Skeletal muscle cell (primary cell): Measurements from ENCODE around the gene LOC128125822.

Experiments
- DNase-seq: peaks from one replicate; pipeline ENCODE4 v3.0.0-alpha.2; 2010; ENCODE audit warnings: low read depth
- H3K4me3 ChIP-seq: 2 replicates; pipeline ENCODE4 v1.5.1; 2011; ENCODE audit warnings: low read depth, mild to moderate bottlenecking, control low read depth, low read length, moderate library complexity

LOC128125822 gene

GRCh38 chr6:63553208-63553607, 19.1 kb upstream of the LOC128125822 start:
- H3K4me3 ChIP-seq = no peak overlapping the region
- DNase-seq = no peak

- no peak for DNase-seq
- no peak overlapping the region for H3K4me3 ChIP-seq
Observed at GRCh38 chr6:63553900-63554299, 18.4 kb upstream of the LOC128125822 start.

DNA sequence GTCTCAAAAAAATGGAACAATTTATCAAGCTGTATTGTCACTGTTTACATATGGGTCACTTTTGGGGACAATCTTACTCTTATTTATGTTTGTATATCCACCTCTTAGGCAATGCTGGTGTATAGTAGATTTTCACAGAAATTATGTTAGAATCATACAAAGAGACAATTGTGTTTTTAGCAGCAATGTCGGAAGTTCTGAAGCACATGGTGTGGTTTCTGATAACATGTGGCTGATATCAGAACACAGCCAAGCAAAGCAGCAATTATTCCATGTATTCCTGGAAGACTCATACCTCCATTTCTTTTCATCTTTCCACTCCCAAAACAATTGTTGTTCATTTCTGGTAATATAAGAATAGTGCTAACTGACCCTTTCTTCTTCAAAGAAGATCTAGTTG, 17.5 kb upstream of the LOC128125822 start:
- no peak overlapping the region for H3K4me3 ChIP-seq
- DNase-seq = no peak

DNA sequence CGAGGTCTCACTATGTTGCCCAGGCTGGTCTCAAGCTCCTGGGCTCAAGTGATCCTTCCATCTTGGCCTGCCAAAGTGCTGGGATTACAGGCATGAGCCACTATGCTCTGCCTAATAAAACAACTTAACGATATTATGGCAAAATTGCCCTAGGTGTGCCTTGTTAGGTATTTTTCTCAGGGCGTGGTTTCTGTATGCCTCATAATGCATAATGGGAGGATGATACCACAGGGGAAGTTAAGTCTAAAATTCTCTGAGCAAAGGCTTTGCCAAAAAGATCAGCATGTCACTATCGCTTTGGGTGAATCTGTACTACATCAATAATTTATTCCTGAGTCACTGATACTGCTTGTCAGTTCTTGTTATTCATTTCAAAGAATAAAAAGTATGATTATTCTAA, 15.9 kb upstream of the LOC128125822 start:
- H3K4me3 ChIP-seq = no peak overlapping the region
- no peak for DNase-seq

GRCh38 chr6:63558278-63558677, 14.0 kb upstream of the LOC128125822 start:
- H3K4me3 ChIP-seq = no peak overlapping the region
- no peak for DNase-seq

DNA sequence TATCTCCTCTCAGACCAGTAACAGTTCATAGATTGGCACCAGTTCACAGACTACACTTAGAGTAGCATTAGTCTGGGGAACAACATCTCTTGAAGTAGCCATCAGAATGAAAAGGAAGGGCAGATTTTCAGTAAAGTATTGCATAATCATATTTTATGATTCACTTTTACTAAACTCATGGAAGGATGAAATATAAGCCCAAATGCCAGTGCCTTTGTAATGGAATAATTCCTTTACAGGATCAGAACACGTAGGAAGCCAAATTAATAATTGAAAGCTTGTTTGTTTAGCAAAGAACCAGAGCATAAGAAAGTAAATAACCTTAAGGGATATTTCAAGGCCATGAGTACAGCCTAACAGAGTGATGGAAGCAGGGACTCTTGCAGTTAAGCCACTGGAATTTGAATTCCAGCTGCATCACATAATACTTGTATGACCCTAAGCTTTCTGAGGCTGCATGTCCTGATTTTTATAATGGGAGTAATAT, 11.4 kb upstream of the LOC128125822 start:
- no peak overlapping the region for H3K4me3 ChIP-seq
- no peak for DNase-seq

DNA sequence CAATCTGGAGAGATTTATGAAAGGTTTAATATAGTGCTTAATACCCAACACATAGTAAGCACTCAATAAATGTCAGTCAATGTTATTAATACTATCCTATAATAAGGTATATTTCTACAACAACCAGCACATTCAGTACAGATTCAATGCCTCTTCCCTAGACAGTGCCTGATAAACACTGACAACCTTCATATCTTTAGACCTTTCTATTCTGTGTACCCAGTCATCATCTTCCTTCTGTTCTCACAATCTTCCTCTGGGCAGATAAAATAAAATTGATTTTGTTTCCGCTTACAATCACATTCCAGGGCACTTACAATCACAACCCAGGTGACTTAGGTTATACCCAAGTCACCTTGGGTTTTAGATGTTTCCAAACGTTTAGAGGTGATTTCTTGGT, 11.0 kb upstream of the LOC128125822 start:
- DNase-seq = no peak
- no peak overlapping the region for H3K4me3 ChIP-seq

GRCh38 chr6:63563235-63563634, 9.0 kb upstream of the LOC128125822 start:
- DNase-seq = no peak
- no peak overlapping the region for H3K4me3 ChIP-seq

DNA sequence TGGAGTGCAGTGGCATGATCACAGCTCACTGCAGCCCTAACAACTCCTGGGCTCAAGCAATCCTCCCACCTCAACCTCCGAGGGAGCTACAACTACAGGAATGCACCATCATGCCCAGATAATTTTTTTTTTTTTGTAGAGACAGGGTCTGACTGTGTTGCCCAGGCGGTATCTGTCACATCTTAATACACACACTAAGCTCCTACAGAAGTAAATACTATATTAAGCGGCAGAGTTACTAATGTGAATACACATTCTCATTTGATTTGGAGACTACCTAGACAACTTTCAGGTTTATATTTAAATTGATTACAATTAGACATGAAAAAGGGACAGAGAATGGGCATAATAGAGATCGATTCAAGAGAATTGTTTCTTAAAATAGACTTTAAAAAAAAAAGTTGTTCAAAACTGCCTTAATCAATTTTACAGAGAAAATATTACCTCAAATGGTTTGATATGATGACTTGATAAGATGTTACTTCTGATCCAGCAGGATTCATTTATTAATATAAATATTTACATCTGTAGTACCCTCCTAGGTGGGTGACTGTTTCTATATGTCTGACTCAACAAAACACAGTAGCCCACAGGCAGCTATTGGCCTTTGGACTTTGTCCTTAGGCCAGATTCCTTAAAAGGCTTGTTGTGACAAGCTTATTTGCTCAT, 7.1 kb upstream of the LOC128125822 start:
- H3K4me3 ChIP-seq = no peak overlapping the region
- no peak for DNase-seq

- DNase-seq = no peak
- no peak overlapping the region for H3K4me3 ChIP-seq
Observed at GRCh38 chr6:63565727-63566596, 6.3 kb upstream of the LOC128125822 start.

DNA sequence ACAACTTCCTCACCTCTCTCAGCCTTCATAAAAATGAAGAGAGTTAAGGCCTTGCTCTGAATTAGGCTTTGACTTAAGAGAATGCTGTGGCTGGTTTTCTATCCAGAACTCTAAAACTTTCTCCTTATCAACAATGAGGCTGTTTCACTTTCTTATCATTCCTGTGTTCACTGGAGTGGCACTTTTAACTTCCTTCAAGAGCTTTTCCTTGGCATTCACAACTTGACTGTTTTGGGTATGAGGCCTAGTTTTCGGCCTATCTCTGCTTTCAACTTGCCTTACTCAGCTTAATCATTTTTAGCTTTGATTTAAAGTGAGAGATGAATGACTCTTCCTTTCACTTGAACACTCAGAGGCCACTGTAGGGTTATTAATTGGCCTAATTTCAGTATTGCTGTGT, 4.3 kb upstream of the LOC128125822 start:
- H3K4me3 ChIP-seq = no peak overlapping the region
- no peak for DNase-seq

DNA sequence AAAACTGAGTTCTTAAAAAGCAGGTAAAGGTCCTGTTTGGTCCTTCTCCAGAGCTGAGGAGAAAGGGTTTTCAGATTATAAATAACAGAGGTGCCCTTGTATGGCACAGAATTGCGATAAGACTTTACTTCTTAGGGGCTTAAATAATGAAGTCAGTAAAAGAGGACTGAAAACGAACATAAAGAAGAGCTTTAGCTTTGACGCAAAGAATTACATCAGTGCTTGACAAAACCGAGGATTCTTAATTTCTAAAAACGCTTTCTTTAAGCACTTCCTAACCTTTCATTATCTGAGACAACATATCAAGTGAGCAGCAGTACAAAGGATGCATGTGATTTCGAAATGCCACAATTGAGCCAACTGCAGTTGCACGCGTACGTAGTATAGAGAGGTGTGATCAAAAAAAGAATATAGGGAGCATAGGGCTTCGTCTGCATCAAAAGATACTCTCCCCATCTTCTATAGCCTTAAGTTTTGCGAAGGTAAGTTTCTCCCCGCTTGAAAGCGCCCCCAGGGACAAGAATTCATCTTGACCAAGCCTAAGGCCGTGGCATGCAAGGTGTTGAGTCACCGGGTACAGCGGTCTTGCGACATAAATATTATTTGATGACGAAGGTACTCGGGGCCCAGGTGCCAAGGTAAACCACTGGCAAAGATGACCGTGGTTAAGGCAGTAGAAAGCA, 778 bp upstream of the LOC128125822 start:
- peak; percentile 79 for DNase-seq
- H3K4me3 ChIP-seq = peak overlapping the region; percentile 88

DNA sequence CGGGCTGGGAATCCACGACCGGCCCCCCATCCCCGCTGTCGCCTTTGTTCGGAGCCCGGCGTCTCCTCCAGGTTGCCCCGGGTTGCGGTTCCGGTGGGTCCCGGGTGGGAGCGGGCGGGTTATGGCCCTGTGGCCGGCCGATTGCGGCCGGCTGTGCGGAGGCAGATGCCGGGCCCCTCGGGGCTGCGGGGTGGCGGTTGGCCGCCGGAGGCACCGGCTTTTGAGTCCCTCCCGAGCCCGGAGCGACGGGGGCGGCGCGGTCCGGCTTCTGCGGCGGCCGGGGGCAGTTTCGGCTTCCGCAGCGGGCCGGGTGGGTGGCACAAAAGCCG, 431 bp downstream of the LOC128125822 start:
- no peak for DNase-seq
- H3K4me3 ChIP-seq = peak overlapping the region; percentile 88

GRCh38 chr6:63573076-63573898, 1.0 kb downstream of the LOC128125822 start:
- H3K4me3 ChIP-seq = peak overlapping the region; percentile 88
- DNase-seq = no peak

DNA sequence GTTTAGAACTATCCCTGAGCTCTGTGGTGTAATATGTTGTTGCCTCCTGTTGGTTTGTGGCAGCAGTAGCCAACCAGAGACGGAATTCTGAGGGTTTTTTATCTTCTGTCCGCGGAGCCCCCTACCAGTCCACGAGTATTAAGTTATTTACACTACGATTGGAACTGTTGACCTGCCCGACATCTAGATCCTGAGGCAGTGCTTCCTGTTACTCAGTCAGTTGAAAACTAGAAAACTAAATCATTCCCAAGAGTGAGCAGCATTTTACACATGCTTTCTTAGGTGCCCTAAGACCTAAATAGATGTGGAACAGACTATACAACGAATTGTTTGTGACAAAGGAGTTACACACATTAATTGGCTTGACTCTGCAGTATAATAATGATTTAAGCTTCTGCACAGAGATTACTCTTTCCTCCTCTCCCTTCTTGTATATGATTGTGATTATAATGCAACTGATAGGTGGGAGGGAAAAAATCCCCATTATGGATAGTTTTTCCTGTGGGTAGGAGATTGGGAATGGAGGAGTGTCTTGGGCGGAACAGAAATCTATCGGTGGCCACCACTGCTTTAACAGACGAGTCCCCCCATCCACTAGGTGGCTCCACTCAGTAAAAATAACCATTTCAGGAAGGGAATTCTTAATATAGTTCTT, 1.7 kb downstream of the LOC128125822 start:
- peak overlapping the region; percentile 88 for H3K4me3 ChIP-seq
- DNase-seq = no peak

- H3K4me3 ChIP-seq = peak overlapping the region; percentile 88
- no peak for DNase-seq
Observed at GRCh38 chr6:63574554-63574900, 2.2 kb downstream of the LOC128125822 start.

GRCh38 chr6:63576147-63576772, 4.0 kb downstream of the LOC128125822 start:
- H3K4me3 ChIP-seq = no peak overlapping the region
- DNase-seq = no peak

DNA sequence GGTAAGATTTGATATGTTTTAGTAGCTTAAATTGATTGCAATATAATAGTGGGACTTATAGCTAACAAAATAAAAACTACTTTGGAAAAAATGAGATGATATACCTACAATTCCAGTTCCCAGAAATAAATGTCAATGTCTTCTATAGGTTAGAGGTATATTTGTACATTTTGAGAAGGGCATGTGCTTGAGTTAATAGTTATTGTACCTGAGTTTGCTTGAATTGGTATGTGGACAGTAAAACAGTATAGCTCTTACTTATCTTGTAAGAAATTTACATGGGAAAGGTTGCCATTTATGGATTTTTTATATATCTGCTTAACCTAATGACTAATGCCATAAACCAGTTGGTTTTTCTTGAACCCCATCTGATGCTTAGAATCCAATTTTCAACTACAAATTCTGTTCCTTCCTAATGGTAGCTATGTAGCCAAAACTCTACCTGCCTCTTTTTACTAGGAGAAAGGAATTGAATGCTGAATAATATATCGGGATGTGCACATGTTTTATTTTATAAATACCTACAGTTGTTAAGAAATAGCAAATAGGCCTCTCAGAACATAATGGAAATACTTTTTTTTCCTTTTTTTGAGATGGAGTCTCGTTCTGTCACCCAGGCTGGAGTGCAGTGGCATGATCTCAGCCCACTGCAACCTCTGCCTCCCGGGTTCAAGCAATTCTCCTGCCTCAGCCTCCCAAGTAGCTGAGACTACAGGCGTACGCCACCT, 4.9 kb downstream of the LOC128125822 start:
- no peak for DNase-seq
- H3K4me3 ChIP-seq = no peak overlapping the region
